GM12891 (cell line): ENCODE measurements around the gene TEAD1.

Experiments used
- POLR2A ChIP-seq: IDR thresholded peaks from 2 replicates; pipeline ENCODE4 v1.6.1; 2011; ENCODE audit warnings: low read depth, low read length, control low read depth
- POLR2AphosphoS5 ChIP-seq: IDR thresholded peaks from 2 replicates; pipeline ENCODE4 v1.6.1; 2011; ENCODE audit warnings: low read depth, low read length, control low read depth

GRCh38 chr11:12835286-12835685, 161.1 kb downstream of the TEAD1 start:
- TF ChIP-seq POLR2AphosphoS5 = no peak
- no peak for TF ChIP-seq POLR2A
